Iris pigment epithelial cell (primary cell): ENCODE results near the gene SLC35A4.
"Not testable (repeated sequence)": the region's sequence is repeated elsewhere in the genome, so short reads cannot be mapped to it uniquely, and the experiment has no call there.

Experiments
- DNase-seq: peaks from one replicate; pipeline ENCODE4 v3.0.0-alpha.2; 2011; ENCODE audit warnings: low read depth

The SLC35A4 gene

GRCh38 chr5:140558542-140558941 lies 6.1 kb upstream of the SLC35A4 start:
- DNase-seq: no peak

GRCh38 chr5:140560227-140560626 lies 4.4 kb upstream of the SLC35A4 start:
- no peak for DNase-seq

- DNase-seq: no peak
Observed at GRCh38 chr5:140561753-140562523, 2.7 kb upstream of the SLC35A4 start.

GRCh38 chr5:140563596-140563995 lies 1.0 kb upstream of the SLC35A4 start:
- DNase-seq: no peak

GRCh38 chr5:140565024-140565779 lies 574 bp downstream of the SLC35A4 start:
- DNase-seq: peak; percentile 51

GRCh38 chr5:140565780-140566095 lies 1.1 kb downstream of the SLC35A4 start:
- peak; percentile 10 for DNase-seq

- DNase-seq: no peak
Observed at GRCh38 chr5:140566665-140567064, 2.0 kb downstream of the SLC35A4 start.

- DNase-seq: no peak
Observed at GRCh38 chr5:140567136-140567818, 2.6 kb downstream of the SLC35A4 start.

GRCh38 chr5:140567871-140568270 lies 3.2 kb downstream of the SLC35A4 start:
- no peak for DNase-seq

GRCh38 chr5:140568443-140569063 lies 3.9 kb downstream of the SLC35A4 start:
- DNase-seq: no peak

GRCh38 chr5:140569197-140569596 lies 4.6 kb downstream of the SLC35A4 start:
- DNase-seq: peak; percentile 10

- DNase-seq: no peak
Observed at GRCh38 chr5:140570058-140570457, 5.4 kb downstream of the SLC35A4 start.

GRCh38 chr5:140570488-140570887 lies 5.9 kb downstream of the SLC35A4 start:
- no peak for DNase-seq

- DNase-seq: no peak
Observed at GRCh38 chr5:140571105-140571504, 6.5 kb downstream of the SLC35A4 start.

- DNase-seq: no peak
Observed at GRCh38 chr5:140573683-140574082, 9.1 kb downstream of the SLC35A4 start.

GRCh38 chr5:140574165-140574564 lies 9.5 kb downstream of the SLC35A4 start:
- DNase-seq: peak; percentile 41

- DNase-seq: peak; percentile 61
Observed at GRCh38 chr5:140575309-140575708, 10.7 kb downstream of the SLC35A4 start.

GRCh38 chr5:140576776-140577201 lies 12.2 kb downstream of the SLC35A4 start:
- peak; percentile 53 for DNase-seq

GRCh38 chr5:140579188-140579747 lies 14.6 kb downstream of the SLC35A4 start:
- DNase-seq: not testable (repeated sequence)

GRCh38 chr5:140587495-140587894 lies 22.9 kb downstream of the SLC35A4 start:
- no peak for DNase-seq

GRCh38 chr5:140588311-140589070 lies 23.9 kb downstream of the SLC35A4 start:
- no peak for DNase-seq
